Measurements from ENCODE around the gene WWTR1. TPM values are rescaled to one million over a fixed set of nuclear protein-coding genes. Genes with fewer than 3 reads are reported as not detected.

The WWTR1 gene
- total RNA-seq, 3 donors from 2014 or later = 11.6 to 217 (median 20.7) TPM

GRCh38 chr3:149553781-149554451, 103.9 kb downstream of the WWTR1 start:
- Histone ChIP-seq H3K4me3 (no peak overlapping the region), H3K9me3 (no peaks in the 10 kb centered on the region), H3K36me3 (ENCODE audit: low read depth) (no peaks in the 10 kb centered on the region), H3K4me1 (ENCODE audit: low read depth) (no peaks in the 10 kb centered on the region)
- ATAC-seq = peak; percentile 30
- intact Hi-C loops (cut with DNase I, micrococcal nuclease) = no loop called here
- no peak for TF ChIP-seq CTCF (IDR thresholded peaks at IDR 0.05)
- no peak for DNase-seq

GRCh38 chr3:149552700-149553099, 105.1 kb downstream of the WWTR1 start:
- TF ChIP-seq CTCF (IDR thresholded peaks at IDR 0.05) = no peak
- no peak for DNase-seq
- H3K4me3 ChIP-seq = no peak overlapping the region
- intact Hi-C loops (cut with DNase I, micrococcal nuclease) = no loop called here
- ATAC-seq = no peak
- no peaks in the 10 kb centered on the region for H3K36me3 ChIP-seq (ENCODE audit: low read depth)
- no peaks in the 10 kb centered on the region for H3K9me3 ChIP-seq
- H3K4me1 ChIP-seq (ENCODE audit: low read depth) = no peaks in the 10 kb centered on the region

- no peaks in the 10 kb centered on the region for H3K36me3 ChIP-seq (ENCODE audit: low read depth)
- ATAC-seq = no peak
- no peak for DNase-seq
- H3K4me3 ChIP-seq = no peak overlapping the region
- no peaks in the 10 kb centered on the region for H3K9me3 ChIP-seq
- no peaks in the 10 kb centered on the region for H3K4me1 ChIP-seq (ENCODE audit: low read depth)
- intact Hi-C loops (cut with DNase I, micrococcal nuclease) = no loop called here
- no peak for TF ChIP-seq CTCF (IDR thresholded peaks at IDR 0.05)
These were observed 106.3 kb downstream of the WWTR1 start for GRCh38 chr3:149551500-149551899.

GRCh38 chr3:149548669-149549065, 109.2 kb downstream of the WWTR1 start:
- H3K36me3 ChIP-seq (ENCODE audit: low read depth) = no peaks in the 10 kb centered on the region
- no peak for ATAC-seq
- DNase-seq = no peak
- H3K9me3 ChIP-seq = no peaks in the 10 kb centered on the region
- no peak overlapping the region for H3K4me3 ChIP-seq
- no peaks in the 10 kb centered on the region for H3K4me1 ChIP-seq (ENCODE audit: low read depth)
- intact Hi-C loops (cut with DNase I, micrococcal nuclease) = no loop called here
- no peak for TF ChIP-seq CTCF (IDR thresholded peaks at IDR 0.05)

- Histone ChIP-seq H3K4me1 (ENCODE audit: low read depth) (no peaks in the 10 kb centered on the region), H3K36me3 (ENCODE audit: low read depth) (no peaks in the 10 kb centered on the region), H3K4me3 (no peak overlapping the region), H3K9me3 (no peaks in the 10 kb centered on the region)
- peak; percentile 84 for ATAC-seq
- no peak for TF ChIP-seq CTCF (IDR thresholded peaks at IDR 0.05)
- DNase-seq = peak in 1 of 3 donors; percentile 19
- intact Hi-C loops (cut with DNase I, micrococcal nuclease) = no loop called here
These were observed 109.7 kb downstream of the WWTR1 start for GRCh38 chr3:149547954-149548668.

Data from mucosa of descending colon (tissue), 3 donors.